WERI-Rb-1 (cell line): Measurements from ENCODE around the gene TINCR.

ENCODE experiments used
- DNase-seq: peaks from one replicate; pipeline ENCODE4 v3.0.0-alpha.2; 2020
- H3K27ac ChIP-seq: fragments of 250-450 bp; sonication (Bioruptor Pico); 2 replicates; pipeline ENCODE4 v1.5.1; 2020; ENCODE audit warnings: mild to moderate bottlenecking, moderate library complexity
- H3K27me3 ChIP-seq: fragments of 250-450 bp; sonication (Bioruptor Pico); 2 replicates; pipeline ENCODE4 v1.5.1; 2021; ENCODE audit warnings: mild to moderate bottlenecking, low read depth, moderate library complexity; ENCODE audit not compliant: insufficient read depth, severe bottlenecking
- H3K36me3 ChIP-seq: fragments of 250-450 bp; sonication (Bioruptor Pico); 2 replicates; pipeline ENCODE4 v1.5.1; 2020; ENCODE audit warnings: mild to moderate bottlenecking, moderate library complexity
- H3K4me3 ChIP-seq: 2 replicates; pipeline ENCODE4 v1.5.1; 2011; ENCODE audit warnings: low read depth, mild to moderate bottlenecking, control low read depth, low read length
- H3K9me3 ChIP-seq: fragments of 250-450 bp; sonication (Bioruptor Pico); 2 replicates; pipeline ENCODE4 v1.5.1; 2021; ENCODE audit warnings: mild to moderate bottlenecking, moderate library complexity; ENCODE audit not compliant: severe bottlenecking
- TF ChIP-seq, protein P1 (sequence below): IDR thresholded peaks from 2 replicates; pipeline ENCODE4 v1.5.1; 2011; ENCODE audit warnings: low read depth, mild to moderate bottlenecking, control low read depth, inconsistent platforms, low read length

TINCR gene

DNA sequence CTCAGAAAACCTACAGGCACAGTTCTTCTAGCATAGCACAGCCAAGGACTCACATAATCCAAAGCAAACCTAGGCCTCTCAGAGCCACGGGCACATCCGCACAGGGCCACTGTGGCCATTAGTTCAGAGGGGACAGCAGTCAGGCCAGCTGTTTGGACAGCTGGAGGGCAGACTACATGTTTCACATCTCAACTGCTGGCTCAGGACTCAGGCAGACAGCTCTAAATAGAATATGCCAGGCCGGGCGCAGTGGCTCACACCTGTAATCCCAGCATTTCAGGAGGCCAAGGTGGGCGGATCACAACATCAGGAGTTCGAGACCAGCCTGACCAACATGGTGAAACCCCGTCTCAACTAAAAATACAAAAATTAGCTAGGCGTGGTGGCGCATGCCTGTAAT is 28.0 kb upstream of the TINCR start:
- Histone ChIP-seq H3K27ac (no peak overlapping the region), H3K36me3 (peaks cover 96% of the 10 kb centered on the region), H3K4me3 (no peak overlapping the region), H3K27me3 (no peaks in the 10 kb centered on the region), H3K9me3 (no peaks in the 10 kb centered on the region)
- TF ChIP-seq, protein P1, sequence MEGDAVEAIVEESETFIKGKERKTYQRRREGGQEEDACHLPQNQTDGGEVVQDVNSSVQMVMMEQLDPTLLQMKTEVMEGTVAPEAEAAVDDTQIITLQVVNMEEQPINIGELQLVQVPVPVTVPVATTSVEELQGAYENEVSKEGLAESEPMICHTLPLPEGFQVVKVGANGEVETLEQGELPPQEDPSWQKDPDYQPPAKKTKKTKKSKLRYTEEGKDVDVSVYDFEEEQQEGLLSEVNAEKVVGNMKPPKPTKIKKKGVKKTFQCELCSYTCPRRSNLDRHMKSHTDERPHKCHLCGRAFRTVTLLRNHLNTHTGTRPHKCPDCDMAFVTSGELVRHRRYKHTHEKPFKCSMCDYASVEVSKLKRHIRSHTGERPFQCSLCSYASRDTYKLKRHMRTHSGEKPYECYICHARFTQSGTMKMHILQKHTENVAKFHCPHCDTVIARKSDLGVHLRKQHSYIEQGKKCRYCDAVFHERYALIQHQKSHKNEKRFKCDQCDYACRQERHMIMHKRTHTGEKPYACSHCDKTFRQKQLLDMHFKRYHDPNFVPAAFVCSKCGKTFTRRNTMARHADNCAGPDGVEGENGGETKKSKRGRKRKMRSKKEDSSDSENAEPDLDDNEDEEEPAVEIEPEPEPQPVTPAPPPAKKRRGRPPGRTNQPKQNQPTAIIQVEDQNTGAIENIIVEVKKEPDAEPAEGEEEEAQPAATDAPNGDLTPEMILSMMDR = no peak
- no peak for DNase-seq

DNA sequence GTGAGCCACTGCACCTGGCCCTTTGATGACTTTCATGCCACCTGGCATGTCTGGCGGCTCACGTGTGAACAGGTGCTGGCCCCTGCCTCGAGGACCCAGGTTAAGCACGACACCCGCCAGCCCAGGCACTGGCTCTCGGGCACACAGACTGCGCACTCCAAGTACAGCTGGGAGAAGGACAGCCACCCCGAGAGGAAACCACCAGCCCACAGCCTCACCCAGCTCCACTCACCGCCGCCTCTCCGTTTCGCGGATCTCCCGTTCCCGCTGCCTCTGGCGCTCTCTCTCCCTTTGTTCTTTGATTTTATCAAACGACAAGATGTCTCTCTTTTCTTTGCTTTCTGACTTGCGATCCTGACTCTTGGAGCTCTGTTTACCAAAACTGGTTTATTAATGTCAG is 27.4 kb upstream of the TINCR start:
- no peak for DNase-seq

DNA sequence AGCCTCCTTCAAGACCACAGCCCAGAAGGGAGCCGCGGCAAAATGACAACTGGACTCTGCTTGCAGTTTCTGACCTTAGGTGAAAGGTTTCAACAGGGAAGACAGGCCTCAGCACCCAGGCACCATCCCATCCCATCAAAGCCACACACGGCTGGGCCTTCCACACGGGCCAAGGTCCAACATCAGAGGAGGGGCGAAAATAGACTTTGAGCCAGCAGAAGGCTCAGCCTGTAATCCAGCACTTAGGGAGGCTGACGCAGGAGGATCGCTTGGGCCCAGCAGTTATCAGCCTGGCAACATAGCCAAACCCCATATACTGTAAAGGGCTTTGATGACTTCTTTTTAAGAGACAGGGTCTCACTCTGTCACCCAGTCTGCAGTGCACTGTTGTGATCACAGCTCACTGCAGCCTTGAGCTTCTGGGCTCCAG is 26.8 kb upstream of the TINCR start:
- Histone ChIP-seq H3K4me3 (no peak overlapping the region), H3K9me3 (no peaks in the 10 kb centered on the region), H3K36me3 (peaks cover 96% of the 10 kb centered on the region), H3K27ac (no peak overlapping the region), H3K27me3 (no peaks in the 10 kb centered on the region)
- TF ChIP-seq, protein P1 = no peak
- no peak for DNase-seq

More for the DNA sequence above, 27.4 kb upstream of the TINCR start:
- peaks cover 96% of the 10 kb centered on the region for H3K36me3 ChIP-seq
- H3K27me3 ChIP-seq = no peaks in the 10 kb centered on the region
- H3K27ac ChIP-seq = no peak overlapping the region
- TF ChIP-seq, protein P1 = no peak
- H3K9me3 ChIP-seq = no peaks in the 10 kb centered on the region
- no peak overlapping the region for H3K4me3 ChIP-seq

DNA sequence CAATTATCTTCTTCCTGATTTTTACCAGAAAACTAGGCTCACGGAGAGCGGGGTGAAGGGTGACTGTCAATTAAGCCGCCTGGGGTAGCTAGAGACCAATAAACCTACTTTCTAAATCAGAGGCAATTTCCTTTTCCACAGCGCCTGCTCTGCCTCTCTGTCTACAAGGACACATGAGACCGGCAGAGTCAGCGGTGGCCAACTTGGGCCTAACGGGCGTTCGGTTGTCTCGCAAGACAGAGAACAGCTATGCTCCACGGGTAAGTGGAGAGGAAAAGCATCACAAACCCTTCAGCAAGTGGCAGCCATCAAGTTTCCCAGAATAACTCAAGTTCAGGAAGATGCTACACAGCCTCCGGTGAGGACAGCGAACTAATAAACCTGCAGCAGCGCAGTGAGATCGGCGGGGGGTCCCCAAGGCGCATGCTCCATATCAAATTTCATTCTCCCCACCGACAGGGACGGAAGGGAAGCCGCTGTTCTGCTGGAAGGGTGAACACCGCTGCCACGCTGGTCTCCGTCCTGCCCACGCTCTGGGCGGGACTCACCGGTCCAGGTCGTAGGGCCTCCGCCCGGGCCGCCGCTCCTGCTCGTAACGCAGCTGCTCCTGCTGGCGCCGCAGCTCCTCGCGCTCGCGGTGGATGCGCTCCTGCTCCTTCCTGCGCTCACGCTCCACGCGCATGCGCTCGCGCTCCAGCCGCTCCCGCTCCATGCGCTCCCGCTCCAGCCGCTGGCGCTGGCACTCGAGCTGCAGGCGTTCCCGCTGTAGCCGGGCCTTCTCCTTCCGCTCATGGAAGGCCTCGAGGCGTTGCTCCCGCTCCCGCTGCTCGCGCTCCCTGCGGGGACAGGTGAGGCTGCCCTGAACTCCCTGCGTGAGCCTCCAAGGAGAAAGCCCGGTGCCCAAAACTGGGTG is 25.8 kb upstream of the TINCR start:
- no peak overlapping the region for H3K27ac ChIP-seq
- TF ChIP-seq, protein P1 = no peak
- no peaks in the 10 kb centered on the region for H3K9me3 ChIP-seq
- H3K4me3 ChIP-seq = no peak overlapping the region
- peaks cover 96% of the 10 kb centered on the region for H3K36me3 ChIP-seq
- no peak for DNase-seq
- H3K27me3 ChIP-seq = no peaks in the 10 kb centered on the region

DNA sequence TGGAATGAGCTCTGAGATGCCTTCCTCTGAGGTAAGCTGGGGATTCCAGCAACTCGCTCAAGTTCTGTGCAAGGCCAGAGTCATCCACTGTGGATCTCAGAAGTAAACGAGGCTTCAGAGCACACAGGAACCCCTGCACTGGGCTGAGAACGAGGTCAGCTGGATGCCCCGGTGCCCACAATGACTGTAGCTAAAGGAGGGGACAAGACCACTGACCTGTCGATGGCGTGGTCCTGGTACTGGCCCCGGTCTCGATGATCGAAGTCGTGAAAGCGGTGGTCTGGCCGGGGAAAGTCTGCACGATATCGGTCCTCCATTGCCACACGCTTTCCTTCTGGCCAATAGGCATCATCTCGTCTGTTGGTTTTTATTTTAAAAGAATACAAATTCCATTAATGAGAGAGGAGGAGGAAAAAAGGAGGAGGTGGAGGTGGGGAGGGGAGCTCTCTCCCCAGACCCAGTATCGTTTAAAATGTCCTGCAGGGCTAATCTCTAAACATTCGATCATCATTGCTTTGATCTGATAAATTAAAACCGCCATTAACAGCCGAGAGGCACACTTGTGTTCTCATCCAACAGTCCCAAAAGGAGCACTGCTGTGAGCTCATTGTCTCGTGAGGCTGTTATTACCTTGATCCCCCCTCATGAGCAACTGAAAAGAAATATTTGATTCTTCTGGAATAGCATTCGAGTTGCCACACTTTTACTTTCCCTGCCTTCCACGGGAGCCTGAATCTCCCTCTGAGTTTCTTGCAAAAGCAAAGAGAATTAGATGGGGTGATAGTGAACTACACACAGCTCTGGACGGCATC is 25.0 kb upstream of the TINCR start:
- Histone ChIP-seq H3K4me3 (no peak overlapping the region), H3K27me3 (no peaks in the 10 kb centered on the region), H3K27ac (no peak overlapping the region), H3K9me3 (no peaks in the 10 kb centered on the region), H3K36me3 (peaks cover 96% of the 10 kb centered on the region)
- TF ChIP-seq, protein P1 = no peak
- DNase-seq = no peak
